ENCODE measurements around the gene SKI. TPM values are rescaled to one million over a fixed set of nuclear protein-coding genes. Genes with fewer than 3 reads are reported as not detected.

Gene SKI
- total and polyA plus RNA-seq, 2 of the 8 experiments (the other 6 are each of a cell fraction or from before 2014, with no cell fraction given) = 8.3 to 87.6 TPM

DNA sequence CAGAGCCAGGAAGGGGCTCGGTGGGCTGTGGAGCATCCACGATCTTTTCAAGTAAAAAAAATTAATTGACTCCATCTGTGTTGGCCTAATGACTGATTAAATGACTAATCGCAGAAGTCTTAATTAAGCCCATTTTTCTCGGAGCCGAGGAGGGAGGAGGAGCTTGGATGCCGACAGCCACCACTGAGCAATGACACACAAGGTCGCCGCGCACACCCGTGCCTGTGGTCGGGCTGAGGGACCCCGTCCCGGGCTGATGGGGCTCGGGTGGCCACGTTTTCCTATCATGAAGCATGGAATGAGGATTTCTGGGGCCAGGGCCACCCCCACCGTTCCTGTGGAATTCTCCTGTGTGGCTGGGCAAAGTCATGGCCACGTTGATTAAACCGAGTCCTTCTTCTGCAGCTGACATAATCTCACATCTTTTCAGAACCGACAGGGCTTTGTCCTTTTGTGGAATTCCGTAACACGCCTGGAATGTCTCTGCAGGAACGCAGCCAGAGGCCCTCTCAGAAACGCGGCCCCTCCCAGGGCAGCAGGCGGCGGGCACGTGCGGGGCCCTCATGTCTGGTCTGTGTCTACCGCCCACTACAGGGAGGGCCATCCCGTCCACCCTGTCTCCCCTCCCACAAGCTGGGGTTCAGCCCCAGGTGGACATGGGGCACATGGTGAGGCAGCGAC, 102.5 kb downstream of the SKI start:
- H2BK12ac ChIP-seq (ENCODE audit: low read depth, low read length) = no peak overlapping the region
- 92% methylated on average over 31 of the region's 31 CpGs; no CpG with 5 or more reads in 1 of the 2 experiments for WGBS, 2 experiments (ENCODE audit: extremely low coverage in 1 of 2, insufficient coverage in 1 of 2, insufficient read length in 1 of 2, insufficient replicate concordance in 2 of 2, low coverage in 1 of 2, low lambda C conversion rate in 2 of 2, missing lambda C conversion rate in 1 of 2)
- H3K27me3 ChIP-seq (replicated peaks in 1 of 4; ENCODE audit: control insufficient read depth in 3 of 4, extremely low read depth in 1 of 4, insufficient read depth in 3 of 4, low read length in 3 of 4) = no peaks in the 10 kb centered on the region
- no peak overlapping the region for H3K4me2 ChIP-seq (ENCODE audit: insufficient read depth in 1 of 2, low read depth in 2 of 2, low read length in 2 of 2)
- H3K23me2 ChIP-seq (ENCODE audit: low read depth, low read length) = no peaks in the 10 kb centered on the region
- no peak overlapping the region for H3K18ac ChIP-seq (ENCODE audit: extremely low read depth, low read length)
- TF ChIP-seq YY1 (IDR thresholded peaks at IDR 0.05; ENCODE audit: low read depth, low read length) = no peak
- TF ChIP-seq, protein P1, sequence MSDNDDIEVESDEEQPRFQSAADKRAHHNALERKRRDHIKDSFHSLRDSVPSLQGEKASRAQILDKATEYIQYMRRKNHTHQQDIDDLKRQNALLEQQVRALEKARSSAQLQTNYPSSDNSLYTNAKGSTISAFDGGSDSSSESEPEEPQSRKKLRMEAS (IDR thresholded peaks at IDR 0.05) = no peak
- no peak for TF ChIP-seq NANOG (IDR thresholded peaks at IDR 0.05; ENCODE audit: insufficient read depth, low read depth, low read length, poor library complexity, severe bottlenecking)
- TF ChIP-seq NRF1 (IDR thresholded peaks at IDR 0.05; ENCODE audit: low read depth, low read length) = no peak
- no peak for TF ChIP-seq TEAD4 (IDR thresholded peaks at IDR 0.05; ENCODE audit: low read depth, low read length)
- no peak for TF ChIP-seq SP2 (IDR thresholded peaks at IDR 0.05; ENCODE audit: low read length)
- TF ChIP-seq CBX8 (IDR thresholded peaks at IDR 0.05; ENCODE audit: borderline replicate concordance, low read depth, low read length) = no peak
- no peak for TF ChIP-seq CEBPB (IDR thresholded peaks at IDR 0.05; ENCODE audit: low read depth, low read length)
- no peak for TF ChIP-seq JUND (IDR thresholded peaks at IDR 0.05; ENCODE audit: low read length)
- no peak for TF ChIP-seq POLR2AphosphoS5 (IDR thresholded peaks at IDR 0.05; ENCODE audit: low read depth, low read length)
- TF ChIP-seq KDM1A (IDR thresholded peaks at IDR 0.05; ENCODE audit: borderline replicate concordance, low read length) = no peak
- TF ChIP-seq RAD21 (IDR thresholded peaks at IDR 0.05 in 1 of 2, conservative IDR thresholded peaks at IDR 0.05 in 1 of 2; ENCODE audit: low read depth in 2 of 2, low read length in 2 of 2) = no peak
- no peak for TF ChIP-seq TAF7 (optimal IDR thresholded peaks at IDR 0.05; ENCODE audit: borderline replicate concordance, low read depth, low read length)
- TF ChIP-seq KDM4A (IDR thresholded peaks at IDR 0.05; ENCODE audit: low read depth, low read length, severe bottlenecking) = no peak
- no peaks in the 10 kb centered on the region for H3K79me1 ChIP-seq (ENCODE audit: low read depth, low read length)
- DNase-seq (ENCODE audit: low read depth in 1 of 2, low spot score in 2 of 2) (no peak), FAIRE-seq (no peak)
- H4K20me1 ChIP-seq (replicated peaks in 1 of 2; ENCODE audit: control insufficient read depth in 1 of 2, insufficient read depth in 2 of 2, low read length in 2 of 2) = no peaks in the 10 kb centered on the region
- no peak overlapping the region for H2AK5ac ChIP-seq (ENCODE audit: low read depth, low read length)
- ChIA-PET CTCF (ENCODE audit: partially characterized antibody) (interaction anchor here (1.0 to 1.5 kb wide), 2 partner anchors 93 to 192 kb away, joined by 3 read pairs; no protein-coding TSS in a partner anchor), POLR2A (ENCODE audit: partially characterized antibody) (no interaction called here)
- no peak overlapping the region for H4K8ac ChIP-seq (ENCODE audit: extremely low read depth, insufficient read depth, low read length)
- no peak overlapping the region for H3K14ac ChIP-seq (ENCODE audit: insufficient read length)
- H2BK120ac ChIP-seq (replicated peaks; ENCODE audit: low read depth, low read length) = no peak overlapping the region
- no peak overlapping the region for H2BK15ac ChIP-seq (ENCODE audit: low read length)
- no peak overlapping the region for H3K23ac ChIP-seq (ENCODE audit: insufficient read length)
- no peak overlapping the region for H3K9ac ChIP-seq (replicated peaks in 1 of 4; ENCODE audit: extremely low read depth in 1 of 4, low read depth in 3 of 4, low read length in 3 of 4)
- no peak overlapping the region for H4K5ac ChIP-seq (ENCODE audit: insufficient read length, low read depth, low read length)
- H3K4ac ChIP-seq (replicated peaks; ENCODE audit: insufficient read length, low read depth, low read length) = no peak overlapping the region
- no peak overlapping the region for H3K56ac ChIP-seq (replicated peaks; ENCODE audit: insufficient read length, low read depth, low read length)
- H4K91ac ChIP-seq (replicated peaks; ENCODE audit: insufficient read length, low read length) = no peak overlapping the region
- H3K27ac ChIP-seq (ENCODE audit: low read depth, low read length) = no peak overlapping the region
- no peak overlapping the region for H3K4me3 ChIP-seq (ENCODE audit: extremely low read depth in 1 of 4, insufficient read depth in 2 of 4, low read depth in 3 of 4, low read length in 4 of 4)
- no peak overlapping the region for H2BK5ac ChIP-seq (ENCODE audit: low read depth, low read length)
- no peak overlapping the region for H2AFZ ChIP-seq (ENCODE audit: low read length)
- no peak overlapping the region for H2BK20ac ChIP-seq (ENCODE audit: low read length)
- no peaks in the 10 kb centered on the region for H3K79me2 ChIP-seq (ENCODE audit: control insufficient read depth in 1 of 2, insufficient read depth in 2 of 2, low read length in 2 of 2)
- H3K4me1 ChIP-seq (replicated peaks in 1 of 4; ENCODE audit: control insufficient read depth in 3 of 4, insufficient read depth in 4 of 4, low read length in 3 of 4) = no peaks in the 10 kb centered on the region
- H3K9me3 ChIP-seq (ENCODE audit: insufficient read depth in 2 of 2, low read depth in 1 of 2, low read length in 1 of 2) = peaks cover 9 to 24% of the 10 kb centered on the region in 2 experiments; a peak in 3 of 4 replicates
- H3K36me3 ChIP-seq (ENCODE audit: control insufficient read depth in 2 of 4, insufficient read depth in 4 of 4, low read length in 3 of 4) = no peaks in the 10 kb centered on the region

Data from H1 (cell line).